Putamen (tissue), 1 donor: Measurements from ENCODE around the gene METTL2B.
A peak's percentile ranks its signal among the peaks of the same experiment; 100 is the strongest.
"Not testable (repeated sequence)": the region's sequence is repeated elsewhere in the genome, so short reads cannot be mapped to it uniquely, and the experiment has no call there.

Source experiments
- DNase-seq: peaks from one replicate; pipeline ENCODE4 v3.0.0-alpha.2; 2016; ENCODE audit warnings: low spot score

The METTL2B gene

DNA sequence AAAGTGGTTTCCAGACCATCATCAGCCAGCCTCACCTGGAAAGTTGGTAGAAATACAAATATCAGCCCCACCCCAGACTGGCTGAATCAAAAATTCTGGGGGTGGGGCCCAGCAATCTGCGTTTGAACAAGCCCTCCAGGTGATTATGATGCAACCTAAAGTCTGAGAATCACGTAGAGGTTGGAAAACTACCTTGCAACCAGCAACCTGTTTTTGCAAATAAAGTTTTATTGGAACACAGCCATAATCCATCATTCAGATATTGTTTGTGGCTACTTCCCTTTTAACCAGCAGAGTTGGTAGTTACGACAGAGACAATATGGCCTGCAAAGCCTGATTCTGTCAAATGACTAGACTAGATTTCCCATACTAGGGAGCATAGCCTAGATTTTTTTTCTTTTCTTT, 49.5 kb downstream of the METTL2B start:
- not testable (repeated sequence) for DNase-seq

DNA sequence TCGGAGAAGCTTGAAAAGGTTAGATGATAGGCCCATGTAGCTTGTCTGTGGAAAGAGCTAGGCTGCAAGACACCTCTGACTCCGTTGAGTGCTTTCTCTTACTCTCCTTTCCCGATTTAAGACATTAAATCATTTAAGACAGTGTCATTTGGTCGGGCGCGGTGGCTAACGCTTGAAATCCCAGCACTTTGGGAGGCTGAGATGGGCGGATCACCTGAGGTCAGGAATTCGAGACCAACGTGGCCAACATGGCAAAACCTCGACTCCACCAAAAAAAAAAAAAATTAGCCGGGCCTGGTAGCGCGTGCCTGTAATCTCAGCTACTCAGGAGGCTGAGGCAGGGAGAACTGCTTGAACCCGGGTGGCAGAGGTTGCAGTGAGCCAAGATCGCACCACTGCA, 52.6 kb downstream of the METTL2B start:
- DNase-seq: not testable (repeated sequence)

DNA sequence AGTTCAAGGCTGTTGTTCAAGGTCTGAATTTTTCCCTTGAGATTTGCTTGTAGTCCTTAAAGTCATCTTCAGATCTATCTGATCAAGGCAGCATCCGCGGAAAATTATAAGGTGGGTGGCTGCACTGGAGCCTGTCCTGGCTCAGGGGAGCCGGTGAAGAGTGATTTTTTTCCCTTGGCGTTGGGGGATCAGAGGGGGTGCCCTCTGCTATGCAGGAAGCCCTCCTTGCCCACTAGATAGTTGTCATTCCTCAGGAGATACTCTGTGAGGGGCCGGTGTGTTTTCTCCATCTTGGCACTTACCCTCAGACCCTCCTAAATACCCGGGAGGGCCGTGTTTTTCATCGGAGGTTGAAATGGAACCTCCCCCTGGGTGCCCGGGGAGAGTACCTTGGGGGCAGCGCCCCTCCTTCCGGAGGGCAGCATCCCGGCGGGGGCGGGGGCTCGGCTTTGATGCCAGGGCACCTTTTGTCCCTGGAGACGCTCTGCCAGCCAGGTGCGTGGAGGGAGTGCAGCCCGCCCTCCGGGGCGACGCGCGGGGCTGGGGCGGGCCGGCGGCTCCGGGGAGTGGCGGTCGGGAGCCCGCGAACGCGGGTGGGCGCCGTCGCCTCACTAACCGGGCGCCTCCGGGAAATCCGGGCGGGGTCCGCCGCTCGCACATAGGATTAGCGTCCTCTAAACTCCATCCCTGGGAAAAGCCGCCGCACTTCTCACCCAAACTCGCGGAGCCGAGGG, 53.7 kb downstream of the METTL2B start:
- DNase-seq: not testable (repeated sequence)

DNA sequence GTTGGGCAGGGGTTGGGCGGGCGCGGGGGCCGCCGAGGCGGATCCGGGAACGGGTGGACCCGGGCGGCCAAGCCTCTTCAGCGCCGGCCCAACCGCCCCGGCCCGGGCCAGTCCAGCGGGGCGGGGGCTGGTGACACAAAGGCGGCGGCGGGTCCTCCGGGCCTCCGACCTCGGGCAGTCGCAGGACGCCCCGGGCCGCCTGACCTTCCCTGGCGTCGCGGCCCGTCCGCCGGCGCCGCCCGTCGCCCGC, 54.2 kb downstream of the METTL2B start:
- DNase-seq: no peak

DNA sequence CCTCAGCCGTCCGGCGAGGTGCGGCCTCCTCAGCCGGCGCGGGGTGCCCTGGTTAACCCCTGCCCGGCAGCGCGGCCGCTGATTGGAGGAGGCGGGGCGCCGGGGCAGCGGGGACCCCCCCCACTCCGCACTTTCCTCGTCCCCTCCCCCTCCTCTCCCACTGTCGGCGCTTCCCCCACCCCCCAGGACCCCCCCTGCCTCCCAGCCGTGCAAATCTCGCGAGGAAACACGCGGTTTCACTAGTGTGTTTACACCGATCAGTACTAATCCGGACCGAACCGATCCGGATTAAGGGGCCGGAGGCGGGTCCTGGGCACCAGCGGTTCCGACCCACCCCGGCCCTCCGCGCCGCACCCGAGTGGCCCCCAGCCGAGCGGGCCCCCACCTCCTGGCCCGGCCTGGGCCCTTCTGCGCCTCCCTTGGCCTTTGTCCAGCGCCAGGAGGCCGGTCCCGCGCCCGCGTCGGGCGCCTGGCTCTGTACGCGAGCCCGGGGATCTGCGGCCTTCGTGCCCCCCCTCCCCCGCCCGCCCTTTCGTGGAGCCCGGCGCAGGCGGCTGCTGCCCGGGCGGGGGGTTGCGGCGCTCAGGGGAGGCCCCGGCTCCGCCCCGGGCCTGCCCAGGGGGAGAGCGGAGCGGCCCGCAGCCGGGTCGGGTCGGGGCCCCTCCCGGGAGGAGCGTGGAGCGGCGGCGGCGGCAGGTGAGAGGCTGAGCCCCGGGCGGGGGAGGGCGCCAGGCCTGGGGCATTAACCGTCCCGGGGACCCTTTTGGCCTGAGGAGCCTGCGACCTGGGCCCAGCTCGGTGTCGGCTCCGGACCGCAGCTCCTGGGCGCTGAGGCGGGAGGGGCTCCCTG, 54.8 kb downstream of the METTL2B start:
- DNase-seq: peak; percentile 87

DNA sequence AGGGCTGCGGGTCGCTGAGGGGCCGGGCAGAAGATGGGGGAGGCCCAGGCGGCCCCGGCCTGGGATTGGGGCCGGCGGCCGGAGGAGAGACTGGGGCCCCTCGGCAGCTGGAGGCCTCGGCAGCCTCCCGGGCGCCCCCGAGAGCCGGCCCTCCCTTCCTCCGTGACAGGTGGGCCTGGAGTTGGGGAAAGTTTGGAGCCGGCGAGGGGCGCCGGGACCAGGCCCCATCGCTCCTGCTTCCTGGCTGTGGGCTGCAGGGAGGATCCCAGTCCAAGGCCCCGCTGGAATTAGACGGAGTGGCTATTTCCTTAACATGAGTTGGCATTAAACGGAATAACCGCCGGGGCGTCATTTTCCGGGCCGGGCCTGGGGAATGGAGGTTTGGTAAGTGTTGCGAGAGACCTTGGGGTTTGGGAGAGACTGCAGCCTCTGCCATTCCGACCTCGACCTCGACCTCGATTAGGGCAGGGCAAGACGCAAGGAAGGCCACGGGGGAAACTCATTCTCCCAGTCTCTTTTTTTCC, 55.5 kb downstream of the METTL2B start:
- DNase-seq: peak; percentile 33

DNA sequence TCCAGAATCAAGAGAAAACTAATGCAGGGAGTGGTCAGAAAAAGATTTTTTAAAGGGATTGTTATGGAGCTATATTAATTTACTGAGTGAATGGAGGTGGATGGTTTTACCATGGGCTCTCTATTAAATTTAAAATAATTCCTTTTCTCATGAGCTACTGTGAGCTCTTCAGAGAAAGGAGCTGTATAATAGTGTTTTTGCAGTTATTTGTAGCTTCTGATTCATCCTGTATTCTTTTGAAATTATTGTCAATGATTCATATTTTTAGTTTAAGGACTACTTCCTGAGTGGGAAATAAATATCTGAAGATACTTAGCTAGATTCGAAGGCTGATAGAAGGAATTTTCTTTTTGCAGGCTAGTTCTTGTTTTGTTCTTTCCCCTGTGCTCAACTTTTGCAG, 56.4 kb downstream of the METTL2B start:
- DNase-seq: not testable (repeated sequence)

DNA sequence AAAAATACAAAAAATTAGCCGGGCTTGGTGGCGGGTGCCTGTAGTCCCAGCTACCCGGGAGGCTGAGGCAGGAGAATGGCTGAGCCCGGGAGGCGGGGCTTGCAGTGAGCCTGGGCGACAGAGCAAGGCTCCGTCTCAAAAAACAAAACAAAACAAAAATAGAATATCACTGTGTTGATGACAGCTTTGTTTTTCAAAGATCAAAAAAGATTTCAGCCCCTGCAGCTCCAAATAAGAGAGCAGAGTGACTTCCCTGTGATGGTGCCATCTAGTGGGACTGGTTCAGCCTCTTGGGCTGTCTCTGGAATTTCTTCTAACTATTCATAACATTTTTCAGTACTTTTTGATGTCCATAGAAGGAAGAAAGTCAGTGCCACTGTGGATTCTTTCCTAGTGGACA, 60.9 kb downstream of the METTL2B start:
- DNase-seq: not testable (repeated sequence)

DNA sequence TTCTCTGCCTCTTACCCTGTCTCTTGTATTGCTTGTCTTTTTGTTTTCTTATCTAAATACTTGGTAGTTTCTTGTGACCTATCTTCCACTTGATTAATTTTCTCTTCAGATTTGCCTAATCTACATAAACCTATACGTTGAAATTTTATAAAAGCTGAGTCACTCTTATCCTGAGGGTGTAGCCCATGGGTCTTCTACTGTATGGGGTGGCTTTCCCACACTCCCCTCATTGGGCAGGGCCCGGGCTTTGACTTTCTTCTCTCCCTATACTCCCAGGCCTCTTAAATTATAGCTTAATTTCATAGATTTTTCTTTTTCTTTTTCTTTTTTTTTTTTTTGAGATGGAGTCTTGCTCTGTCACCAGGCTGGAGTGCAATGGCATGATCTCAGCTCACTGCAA, 66.0 kb downstream of the METTL2B start:
- DNase-seq: not testable (repeated sequence)

DNA sequence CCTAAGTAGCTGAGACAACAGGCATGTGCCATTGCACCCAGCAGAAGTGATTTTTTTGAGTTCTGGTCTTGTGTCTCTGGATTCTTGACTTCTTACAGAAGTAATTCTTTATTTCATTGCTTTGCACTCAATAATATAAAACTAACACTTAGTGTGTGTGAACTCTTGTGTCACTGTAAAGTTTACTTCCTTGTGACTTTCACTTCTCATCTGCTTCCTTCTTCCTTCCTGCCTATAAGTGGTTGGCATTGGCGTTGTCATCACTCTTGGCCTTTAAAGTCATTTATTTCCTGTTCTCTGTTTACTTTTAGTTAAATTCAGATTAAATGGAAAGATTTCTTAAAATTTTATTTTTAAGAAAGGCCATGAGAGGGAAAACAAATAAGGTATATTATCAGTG, 66.8 kb downstream of the METTL2B start:
- not testable (repeated sequence) for DNase-seq

DNA sequence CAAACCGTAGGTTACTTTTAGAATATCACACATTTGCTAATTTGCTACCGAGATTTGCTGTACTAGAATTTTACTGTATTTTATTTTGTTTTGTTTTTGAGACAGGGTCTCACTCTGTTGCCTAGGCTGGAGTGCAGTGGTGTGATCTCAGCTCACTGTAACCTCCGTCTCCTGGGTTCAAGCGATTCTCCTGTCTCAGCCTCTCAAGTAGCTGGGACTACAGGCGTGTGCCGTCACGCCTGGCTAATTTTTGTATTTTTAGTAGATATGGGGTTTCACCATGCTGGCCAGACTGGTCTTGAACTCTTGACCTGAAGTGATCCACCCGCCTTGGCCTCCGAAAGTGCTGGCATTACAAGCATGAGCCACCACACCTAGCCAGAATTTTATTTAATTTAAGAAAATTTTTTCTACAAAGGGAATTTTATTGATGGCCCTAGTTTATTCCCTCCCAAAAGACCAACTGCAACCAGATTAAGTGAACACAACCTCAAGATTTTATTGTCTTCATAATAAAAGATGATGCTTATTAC, 69.8 kb downstream of the METTL2B start:
- not testable (repeated sequence) for DNase-seq

DNA sequence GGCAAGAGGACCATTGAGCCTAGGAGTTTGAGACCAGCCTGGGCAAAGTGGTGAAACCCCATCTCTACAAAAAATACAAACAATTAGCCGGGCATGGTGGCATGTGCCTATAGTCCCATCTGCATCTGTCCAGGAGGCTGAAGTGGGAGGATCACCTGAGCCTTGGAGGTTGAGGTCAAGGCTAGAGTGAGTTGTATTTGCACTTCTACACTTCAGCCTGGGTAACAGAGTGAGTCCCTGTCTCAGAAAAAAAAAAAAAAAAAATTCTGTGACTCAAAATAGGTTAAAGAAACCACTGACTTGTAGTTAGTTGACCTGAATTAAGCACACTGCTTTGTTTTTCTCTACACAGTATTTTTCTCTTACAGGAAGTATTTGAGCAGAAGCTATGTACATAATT, 74.4 kb downstream of the METTL2B start:
- DNase-seq: no peak

DNA sequence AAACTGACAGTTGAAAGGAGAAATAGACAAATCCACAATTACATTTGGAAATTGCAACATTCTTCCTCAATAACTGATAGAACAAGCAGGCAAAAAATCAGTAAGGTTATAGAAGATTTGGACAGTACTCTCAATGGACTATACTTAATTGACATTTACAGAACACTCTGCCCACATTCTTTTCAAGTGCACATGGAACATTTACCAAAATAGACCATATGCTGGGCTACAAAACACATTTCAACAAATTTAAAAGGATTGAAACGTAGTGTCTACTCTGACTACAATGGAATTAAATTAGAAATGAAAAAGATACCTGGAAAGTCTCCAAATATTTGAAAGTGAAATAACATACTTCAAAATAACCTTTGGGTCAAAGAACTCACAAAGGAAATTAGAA, 77.8 kb downstream of the METTL2B start:
- DNase-seq: not testable (repeated sequence)
